Neuron (in vitro differentiated cells): ENCODE measurements around the gene RPL15.

Source experiments
- H2AFZ ChIP-seq: one replicate; pipeline ENCODE4 v1.6.1; 2013; ENCODE audit warnings: low read depth, mild to moderate bottlenecking, inconsistent platforms, low read length, moderate library complexity
- H3K27me3 ChIP-seq: one replicate; pipeline ENCODE4 v1.6.1; 2013; ENCODE audit warnings: low read length; ENCODE audit not compliant: insufficient read depth
- H3K36me3 ChIP-seq: one replicate; pipeline ENCODE4 v1.6.1; 2013; ENCODE audit warnings: low read length; ENCODE audit not compliant: insufficient read depth
- H3K4me1 ChIP-seq: one replicate; pipeline ENCODE4 v1.6.1; 2013; ENCODE audit warnings: low read length; ENCODE audit not compliant: insufficient read depth
- H3K4me3 ChIP-seq: 2 replicates; pipeline ENCODE4 v1.5.1; 2013; ENCODE audit warnings: mild to moderate bottlenecking, low read length, moderate library complexity
- H3K9me3 ChIP-seq: one replicate; pipeline ENCODE4 v1.6.1; 2013; ENCODE audit warnings: low read length

The RPL15 gene

GRCh38 chr3:23921052-23921511, 4.2 kb downstream of the RPL15 start:
- no peaks in the 10 kb centered on the region for H3K27me3 ChIP-seq
- no peaks in the 10 kb centered on the region for H3K9me3 ChIP-seq
- H3K36me3 ChIP-seq, result peaks cover 28% of the 10 kb centered on the region
- H3K4me1 ChIP-seq, result peaks cover 11% of the 10 kb centered on the region
- H3K4me3 ChIP-seq, result no peak overlapping the region
- no peak overlapping the region for H2AFZ ChIP-seq

GRCh38 chr3:23923786-23924185, 6.9 kb downstream of the RPL15 start:
- Histone ChIP-seq H2AFZ (no peak overlapping the region), H3K36me3 (peaks cover 18% of the 10 kb centered on the region), H3K4me1 (peaks cover 2% of the 10 kb centered on the region), H3K9me3 (no peaks in the 10 kb centered on the region), H3K27me3 (no peaks in the 10 kb centered on the region), H3K4me3 (no peak overlapping the region)

- Histone ChIP-seq H3K4me3 (no peak overlapping the region), H3K9me3 (no peaks in the 10 kb centered on the region), H2AFZ (no peak overlapping the region), H3K27me3 (no peaks in the 10 kb centered on the region), H3K4me1 (no peaks in the 10 kb centered on the region), H3K36me3 (no peaks in the 10 kb centered on the region)
These were observed 9.3 kb downstream of the RPL15 start for GRCh38 chr3:23926246-23926645.

- Histone ChIP-seq H3K36me3 (no peaks in the 10 kb centered on the region), H3K4me3 (no peak overlapping the region), H3K9me3 (no peaks in the 10 kb centered on the region), H3K27me3 (no peaks in the 10 kb centered on the region), H2AFZ (no peak overlapping the region), H3K4me1 (no peaks in the 10 kb centered on the region)
These were observed 9.8 kb downstream of the RPL15 start for GRCh38 chr3:23926736-23927135.

- no peak overlapping the region for H2AFZ ChIP-seq
- H3K27me3 ChIP-seq, result no peaks in the 10 kb centered on the region
- H3K4me3 ChIP-seq, result no peak overlapping the region
- peaks cover 1% of the 10 kb centered on the region for H3K4me1 ChIP-seq
- H3K9me3 ChIP-seq, result no peaks in the 10 kb centered on the region
- no peaks in the 10 kb centered on the region for H3K36me3 ChIP-seq
These were observed 11.6 kb downstream of the RPL15 start for GRCh38 chr3:23928524-23928923.

GRCh38 chr3:23931597-23931996, 14.7 kb downstream of the RPL15 start:
- Histone ChIP-seq H3K27me3 (no peaks in the 10 kb centered on the region), H2AFZ (no peak overlapping the region), H3K4me1 (peaks cover 16% of the 10 kb centered on the region), H3K4me3 (no peak overlapping the region), H3K36me3 (no peaks in the 10 kb centered on the region), H3K9me3 (no peaks in the 10 kb centered on the region)

GRCh38 chr3:23932571-23932970, 15.6 kb downstream of the RPL15 start:
- Histone ChIP-seq H2AFZ (no peak overlapping the region), H3K27me3 (no peaks in the 10 kb centered on the region), H3K36me3 (no peaks in the 10 kb centered on the region)

GRCh38 chr3:23934253-23934652, 17.3 kb downstream of the RPL15 start:
- Histone ChIP-seq H3K36me3 (no peaks in the 10 kb centered on the region), H3K9me3 (no peaks in the 10 kb centered on the region)

More at GRCh38 chr3:23932571-23932970, 15.6 kb downstream of the RPL15 start:
- H3K4me3 ChIP-seq, result no peak overlapping the region
- H3K9me3 ChIP-seq, result no peaks in the 10 kb centered on the region
- H3K4me1 ChIP-seq, result peaks cover 20% of the 10 kb centered on the region

GRCh38 chr3:23937296-23937695, 20.4 kb downstream of the RPL15 start:
- H3K4me3 ChIP-seq, result no peak overlapping the region
- no peaks in the 10 kb centered on the region for H3K9me3 ChIP-seq
- no peaks in the 10 kb centered on the region for H3K27me3 ChIP-seq
- peaks cover 20% of the 10 kb centered on the region for H3K4me1 ChIP-seq
- no peaks in the 10 kb centered on the region for H3K36me3 ChIP-seq
- no peak overlapping the region for H2AFZ ChIP-seq

More at GRCh38 chr3:23934253-23934652, 17.3 kb downstream of the RPL15 start:
- no peak overlapping the region for H3K4me3 ChIP-seq
- H3K27me3 ChIP-seq, result no peaks in the 10 kb centered on the region
- no peak overlapping the region for H2AFZ ChIP-seq
- peaks cover 20% of the 10 kb centered on the region for H3K4me1 ChIP-seq

- Histone ChIP-seq H3K27me3 (no peaks in the 10 kb centered on the region), H3K4me1 (peaks cover 17% of the 10 kb centered on the region), H3K36me3 (no peaks in the 10 kb centered on the region), H3K9me3 (no peaks in the 10 kb centered on the region), H3K4me3 (no peak overlapping the region), H2AFZ (no peak overlapping the region)
These were observed 21.8 kb downstream of the RPL15 start for GRCh38 chr3:23938688-23939087.

GRCh38 chr3:23940775-23941174, 23.8 kb downstream of the RPL15 start:
- H3K4me3 ChIP-seq, result no peak overlapping the region
- H2AFZ ChIP-seq, result no peak overlapping the region
- H3K36me3 ChIP-seq, result no peaks in the 10 kb centered on the region
- H3K9me3 ChIP-seq, result no peaks in the 10 kb centered on the region
- H3K27me3 ChIP-seq, result no peaks in the 10 kb centered on the region
- peaks cover 9% of the 10 kb centered on the region for H3K4me1 ChIP-seq

- Histone ChIP-seq H3K27me3 (no peaks in the 10 kb centered on the region), H3K9me3 (no peaks in the 10 kb centered on the region), H2AFZ (no peak overlapping the region), H3K4me3 (no peak overlapping the region), H3K36me3 (no peaks in the 10 kb centered on the region), H3K4me1 (peaks cover 9% of the 10 kb centered on the region)
These were observed 24.5 kb downstream of the RPL15 start for GRCh38 chr3:23941440-23941839.

- no peaks in the 10 kb centered on the region for H3K36me3 ChIP-seq
- no peaks in the 10 kb centered on the region for H3K9me3 ChIP-seq
- no peaks in the 10 kb centered on the region for H3K27me3 ChIP-seq
- H3K4me1 ChIP-seq, result peaks cover 16% of the 10 kb centered on the region
- no peak overlapping the region for H3K4me3 ChIP-seq
- H2AFZ ChIP-seq, result no peak overlapping the region
These were observed 25.6 kb downstream of the RPL15 start for GRCh38 chr3:23942546-23942945.

- H3K9me3 ChIP-seq, result no peaks in the 10 kb centered on the region
- no peaks in the 10 kb centered on the region for H3K36me3 ChIP-seq
- H3K4me1 ChIP-seq, result peaks cover 16% of the 10 kb centered on the region
- peak overlapping the region; percentile 81 for H3K4me3 ChIP-seq
- H2AFZ ChIP-seq, result peak overlapping the region; percentile 48
- no peaks in the 10 kb centered on the region for H3K27me3 ChIP-seq
These were observed 27.3 kb downstream of the RPL15 start for GRCh38 chr3:23944007-23944783.
